ENCODE results near the gene GOSR1. TPM values are rescaled to one million over a fixed set of nuclear protein-coding genes. Genes with fewer than 3 reads are reported as not detected.

The GOSR1 gene
- total RNA-seq, 1 experiment from 2014 or later = 58.1 TPM

DNA sequence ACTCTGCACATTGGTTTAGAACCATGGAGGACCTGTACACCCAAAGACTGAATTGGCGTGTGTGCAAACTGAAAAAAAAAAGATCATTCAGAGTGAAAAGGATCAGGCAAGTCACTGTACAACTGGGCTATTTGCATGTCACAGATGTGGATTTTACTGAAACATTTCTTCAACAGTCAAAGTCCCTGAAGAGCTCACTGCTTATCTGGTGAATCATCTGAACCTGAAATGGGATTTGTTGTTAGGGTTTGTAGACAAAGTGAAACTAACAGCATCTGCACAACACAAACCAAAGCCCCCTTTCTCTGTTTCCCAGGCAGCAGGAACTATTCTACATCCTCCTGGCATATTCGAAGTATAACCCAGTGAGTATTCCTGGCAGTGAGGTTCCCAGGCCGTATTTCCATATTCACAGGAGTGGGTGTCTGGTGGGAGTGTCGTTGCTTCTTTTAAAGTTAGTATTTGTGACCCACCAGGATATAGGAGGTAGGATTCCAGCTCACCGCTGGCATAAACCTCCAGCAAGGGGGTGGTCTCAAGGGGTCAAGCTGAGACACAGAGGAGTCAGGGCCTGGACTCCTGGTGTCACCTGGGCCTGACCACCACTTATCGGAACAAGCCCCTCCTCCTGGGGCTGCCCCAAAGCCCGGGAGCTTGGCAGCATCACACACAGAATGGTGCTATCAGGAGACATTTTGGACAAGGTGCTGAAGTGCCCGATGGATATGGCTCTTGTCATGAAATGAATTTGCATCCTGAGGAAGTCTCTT, 80.9 kb downstream of the GOSR1 start:
- H3K4ac ChIP-seq (ENCODE audit: low read depth, low read length) = no peak overlapping the region
- Mint-ChIP-seq H3K4me1 (no peaks in the 10 kb centered on the region), H3K4me3 (no peak overlapping the region), H3K27ac (no peak overlapping the region; a peak in 1 of 7 replicates), H3K9me3 (no peaks in the 10 kb centered on the region), H3K27me3 (ENCODE audit: low read depth) (peaks cover 3% of the 10 kb centered on the region), H3K36me3 (ENCODE audit: insufficient read depth in 1 of 3, low read depth in 3 of 3) (no peaks in the 10 kb centered on the region)
- no peak overlapping the region for H3K23ac ChIP-seq (ENCODE audit: insufficient read length, low read depth, low read length)
- H2AFZ ChIP-seq (ENCODE audit: low read length) = no peak overlapping the region
- H3K27me3 ChIP-seq (ENCODE audit: insufficient read depth, low read length) = no peaks in the 10 kb centered on the region
- H3K27ac ChIP-seq (ENCODE audit: insufficient read length, low read depth, low read length) = no peak overlapping the region
- H4K91ac ChIP-seq (ENCODE audit: insufficient read length, low read depth, low read length) = no peak overlapping the region
- no peaks in the 10 kb centered on the region for H3K79me2 ChIP-seq (ENCODE audit: insufficient read depth, low read length)
- no peak overlapping the region for H3K9ac ChIP-seq (ENCODE audit: extremely low read depth, insufficient read length, low read length)
- H3K18ac ChIP-seq (ENCODE audit: insufficient read length, low read depth, low read length) = no peak overlapping the region
- H3K79me1 ChIP-seq (ENCODE audit: insufficient read depth, low read depth, low read length, poor library complexity, severe bottlenecking) = no peaks in the 10 kb centered on the region
- H2BK20ac ChIP-seq (ENCODE audit: low read depth, low read length, poor library complexity, severe bottlenecking) = no peak overlapping the region
- no CpG with 5 or more reads among the region's 8 CpGs for WGBS (ENCODE audit: extremely low coverage, insufficient read length, low lambda C conversion rate)
- no peak overlapping the region for H3K56ac ChIP-seq (ENCODE audit: insufficient read length, low read depth, low read length)
- no peaks in the 10 kb centered on the region for H3K23me2 ChIP-seq (ENCODE audit: insufficient read length, low read depth, low read length, poor library complexity, severe bottlenecking)
- H2AK5ac ChIP-seq (ENCODE audit: insufficient read length, low read length) = no peak overlapping the region
- no peak overlapping the region for H2BK120ac ChIP-seq (ENCODE audit: low read depth, low read length, poor library complexity, severe bottlenecking)
- TF ChIP-seq, protein P1, sequence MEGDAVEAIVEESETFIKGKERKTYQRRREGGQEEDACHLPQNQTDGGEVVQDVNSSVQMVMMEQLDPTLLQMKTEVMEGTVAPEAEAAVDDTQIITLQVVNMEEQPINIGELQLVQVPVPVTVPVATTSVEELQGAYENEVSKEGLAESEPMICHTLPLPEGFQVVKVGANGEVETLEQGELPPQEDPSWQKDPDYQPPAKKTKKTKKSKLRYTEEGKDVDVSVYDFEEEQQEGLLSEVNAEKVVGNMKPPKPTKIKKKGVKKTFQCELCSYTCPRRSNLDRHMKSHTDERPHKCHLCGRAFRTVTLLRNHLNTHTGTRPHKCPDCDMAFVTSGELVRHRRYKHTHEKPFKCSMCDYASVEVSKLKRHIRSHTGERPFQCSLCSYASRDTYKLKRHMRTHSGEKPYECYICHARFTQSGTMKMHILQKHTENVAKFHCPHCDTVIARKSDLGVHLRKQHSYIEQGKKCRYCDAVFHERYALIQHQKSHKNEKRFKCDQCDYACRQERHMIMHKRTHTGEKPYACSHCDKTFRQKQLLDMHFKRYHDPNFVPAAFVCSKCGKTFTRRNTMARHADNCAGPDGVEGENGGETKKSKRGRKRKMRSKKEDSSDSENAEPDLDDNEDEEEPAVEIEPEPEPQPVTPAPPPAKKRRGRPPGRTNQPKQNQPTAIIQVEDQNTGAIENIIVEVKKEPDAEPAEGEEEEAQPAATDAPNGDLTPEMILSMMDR (conservative IDR thresholded peaks at IDR 0.05) = no peak
- H3K14ac ChIP-seq (ENCODE audit: insufficient read depth, low read length) = no peak overlapping the region
- no peak overlapping the region for H3T11ph ChIP-seq (ENCODE audit: low read length)
- no peak overlapping the region for H2BK5ac ChIP-seq (ENCODE audit: insufficient read length, low read length)
- DNase-seq = no peak
- no peaks in the 10 kb centered on the region for H3K9me3 ChIP-seq (ENCODE audit: control insufficient read depth, low read depth, low read length)
- no peak overlapping the region for H2BK12ac ChIP-seq (ENCODE audit: insufficient read length, low read depth, low read length)
- H4K8ac ChIP-seq (replicated peaks; ENCODE audit: insufficient read length, low read depth, low read length) = no peak overlapping the region
- no peak overlapping the region for H2BK15ac ChIP-seq (ENCODE audit: low read depth, low read length)
- H4K5ac ChIP-seq (ENCODE audit: insufficient read length, low read depth, low read length) = no peak overlapping the region
- no peaks in the 10 kb centered on the region for H4K20me1 ChIP-seq (ENCODE audit: control insufficient read depth, insufficient read depth, insufficient read length)
- H3K4me1 ChIP-seq (ENCODE audit: insufficient read depth, low read length) = no peaks in the 10 kb centered on the region
- no peak overlapping the region for H3K4me2 ChIP-seq (ENCODE audit: insufficient read depth, insufficient read length, low read length)
